ENCODE measurements around the gene SUPT3H.

The SUPT3H gene

DNA sequence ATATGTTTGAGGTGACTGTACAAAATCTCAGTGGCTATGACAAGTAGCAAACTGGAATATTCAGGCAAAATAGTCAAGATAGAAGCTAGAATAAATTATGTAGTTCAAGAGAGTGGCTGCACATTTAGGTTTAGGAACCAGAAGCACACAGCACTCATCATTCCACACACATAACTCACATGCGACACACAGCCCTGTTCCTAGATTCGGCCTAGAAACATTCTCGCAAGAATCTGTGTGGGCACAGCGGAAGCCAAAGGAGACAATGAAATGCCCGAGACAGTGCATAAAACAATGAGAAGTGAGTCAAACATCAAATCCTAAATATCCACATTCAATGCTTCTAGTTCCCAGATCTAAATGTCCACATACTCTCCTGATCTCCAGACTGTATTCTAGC, 9.5 kb upstream of the SUPT3H start:
- no peak for DNase-seq

DNA sequence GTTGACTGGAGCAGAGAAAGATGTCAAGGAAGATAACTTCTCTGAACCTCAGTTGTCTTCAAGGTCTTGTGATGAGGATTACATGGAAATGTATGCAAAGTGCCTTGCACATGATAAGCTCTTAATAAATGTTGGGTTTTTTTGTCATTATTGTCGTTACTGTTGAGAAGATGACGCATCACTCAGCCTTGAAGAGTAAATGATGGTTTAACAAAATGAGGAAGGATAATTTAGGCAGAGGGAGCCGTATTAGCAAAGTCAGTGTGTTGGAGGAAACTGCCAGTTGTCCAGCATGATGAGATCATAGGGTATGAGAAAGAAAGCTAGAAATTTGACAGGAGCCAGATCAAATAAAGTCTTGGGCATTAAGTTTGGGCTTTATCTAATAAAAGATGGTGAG, 8.8 kb upstream of the SUPT3H start:
- DNase-seq: no peak

DNA sequence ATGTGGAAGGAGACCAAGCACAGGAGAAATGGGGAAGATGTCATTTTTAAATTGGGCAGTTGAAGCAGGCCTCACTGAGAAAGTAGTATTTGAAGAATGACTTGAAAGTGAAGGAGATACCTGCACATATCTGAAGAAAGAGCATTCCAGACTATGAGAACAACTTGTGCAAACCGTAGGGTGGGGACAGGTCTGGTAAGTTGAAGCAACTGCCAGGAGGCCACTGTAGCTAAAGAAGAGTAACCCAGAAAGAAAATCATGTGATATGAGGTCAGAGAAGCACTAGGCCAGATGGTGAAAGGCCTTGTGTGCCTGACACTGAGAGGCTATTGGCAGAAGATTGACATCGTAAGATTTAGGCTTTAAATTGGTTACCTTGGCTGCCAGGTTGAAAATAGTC, 4.7 kb upstream of the SUPT3H start:
- DNase-seq: no peak

DNA sequence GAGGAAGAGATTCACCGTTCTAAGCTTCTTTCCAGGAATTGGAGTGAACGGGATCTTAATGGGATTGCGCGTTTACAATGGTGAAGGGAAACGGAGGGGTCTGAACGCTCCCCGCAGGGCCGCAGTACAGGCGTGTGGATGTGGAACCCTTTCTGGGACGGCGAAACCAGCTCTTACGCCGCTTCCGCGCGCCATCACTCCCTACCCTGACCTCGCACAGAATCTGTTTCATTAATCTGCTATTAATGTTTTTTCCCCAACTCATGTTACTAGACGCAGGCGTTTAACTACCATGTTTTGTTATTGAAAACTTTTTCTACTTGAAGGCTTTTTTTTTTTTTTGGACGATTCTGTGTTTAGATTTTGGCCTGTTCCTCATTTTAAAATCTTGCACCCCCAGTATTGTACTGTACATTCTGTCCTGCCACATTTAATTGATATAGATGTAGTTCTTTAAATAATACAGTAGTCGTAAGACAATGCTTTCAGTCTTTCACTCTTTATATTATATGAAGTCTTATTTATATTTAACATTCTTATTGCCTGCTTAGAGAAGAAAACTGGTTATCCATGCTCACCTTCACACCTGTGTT, 696 bp upstream of the SUPT3H start:
- DNase-seq: no peak

DNA sequence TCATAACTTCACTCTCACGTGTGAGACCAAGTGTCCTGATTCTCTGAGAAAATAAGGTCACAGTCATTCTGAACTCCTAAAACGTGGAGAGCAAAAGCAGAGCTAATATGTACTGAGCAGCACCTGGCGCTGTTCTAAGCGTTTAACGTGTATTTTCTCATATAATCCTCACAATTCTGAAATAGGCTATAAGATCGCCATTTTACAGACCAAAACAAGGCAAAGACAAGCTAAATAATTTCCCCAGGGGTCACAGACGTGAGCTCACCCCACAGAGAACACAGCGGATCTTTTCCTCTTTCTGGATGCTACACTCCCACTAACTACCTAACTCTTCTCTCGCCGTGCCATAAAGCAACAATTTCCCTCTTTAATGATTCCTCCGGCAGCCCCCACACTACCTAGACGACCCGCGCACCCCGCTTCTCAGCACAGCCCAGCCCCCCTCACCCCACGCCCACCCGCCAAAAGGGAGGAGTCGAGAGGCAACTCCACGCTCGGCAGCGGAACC, 636 bp downstream of the SUPT3H start:
- no peak for DNase-seq

DNA sequence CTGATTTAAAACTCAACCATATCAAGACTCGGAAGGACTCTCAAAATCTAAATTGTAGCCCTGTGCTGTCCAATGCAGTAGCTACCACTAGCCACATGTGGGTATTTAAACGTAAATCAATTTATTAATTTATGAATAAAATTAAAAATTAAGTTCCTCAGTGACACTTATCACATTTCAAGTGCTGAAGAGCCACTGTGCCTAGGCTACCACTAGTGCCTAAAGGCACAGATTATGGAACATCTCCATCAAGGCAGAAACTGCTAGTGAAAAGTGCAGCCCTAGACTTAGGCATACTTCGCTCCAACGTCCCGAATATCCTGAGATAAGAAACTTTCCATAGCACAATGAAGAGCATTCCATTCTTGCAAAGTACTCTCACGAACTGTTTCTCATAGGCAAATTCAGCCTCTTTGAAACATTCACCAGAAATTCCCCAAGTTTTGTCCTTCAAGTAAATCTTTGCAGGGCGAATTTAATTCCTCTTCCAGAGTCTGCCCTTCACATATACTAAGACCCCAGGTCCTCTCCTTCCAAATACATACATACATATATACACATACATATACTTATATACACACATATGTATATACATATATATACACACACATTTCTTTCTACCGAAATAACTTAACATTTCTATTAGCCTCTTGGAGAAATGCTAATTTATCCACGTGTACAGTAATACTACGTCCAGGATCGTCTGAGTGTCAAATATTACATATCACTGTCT, 1.3 kb downstream of the SUPT3H start:
- DNase-seq: no peak

DNA sequence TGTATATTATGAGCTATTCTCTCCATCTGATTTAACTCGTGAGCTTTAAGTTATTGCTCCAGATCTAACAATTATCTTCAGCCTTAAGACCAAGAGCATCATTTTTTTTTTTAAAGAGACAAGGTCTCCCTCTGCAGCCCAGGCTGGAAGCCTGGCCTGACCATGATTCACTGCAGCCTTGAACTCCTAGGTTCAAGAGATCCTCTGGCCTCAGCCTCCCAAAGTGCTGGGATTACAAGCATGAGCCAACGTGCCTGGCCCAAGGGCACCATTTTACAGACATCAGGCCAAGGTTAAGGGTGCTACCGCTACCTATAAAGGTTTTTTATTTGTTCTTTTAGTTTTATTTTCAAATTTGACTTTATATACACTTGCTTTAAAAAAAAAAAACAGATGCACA, 2.3 kb downstream of the SUPT3H start:
- DNase-seq: no peak

DNA sequence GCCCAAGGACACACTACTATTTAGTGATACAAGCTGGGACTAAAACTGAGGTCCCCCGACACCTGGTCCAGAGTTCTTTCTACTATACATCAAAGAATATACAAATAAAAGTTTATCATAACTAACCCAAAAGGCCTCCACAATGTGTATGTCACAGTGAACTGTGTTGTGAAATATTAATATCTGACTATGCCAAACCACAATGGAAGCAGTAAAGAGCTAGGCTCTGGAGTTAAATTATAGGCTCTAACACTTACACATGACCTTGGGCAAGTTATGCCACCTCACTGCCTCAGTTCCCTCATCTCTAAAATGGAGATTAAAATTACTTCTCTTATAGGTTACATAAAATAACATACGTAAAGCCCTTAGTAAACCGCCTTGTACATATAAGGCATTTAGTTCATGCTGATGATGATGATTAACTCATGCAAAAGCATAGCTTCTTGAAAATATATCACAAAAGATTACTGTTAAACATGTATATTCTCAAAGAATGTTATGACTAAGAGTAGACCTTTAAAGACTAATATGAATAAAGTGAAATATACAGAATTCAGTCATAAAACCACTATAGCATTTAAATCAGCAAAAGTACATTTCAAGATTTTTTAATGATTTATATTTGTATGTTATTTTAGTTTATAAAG, 5.7 kb downstream of the SUPT3H start:
- DNase-seq: no peak

DNA sequence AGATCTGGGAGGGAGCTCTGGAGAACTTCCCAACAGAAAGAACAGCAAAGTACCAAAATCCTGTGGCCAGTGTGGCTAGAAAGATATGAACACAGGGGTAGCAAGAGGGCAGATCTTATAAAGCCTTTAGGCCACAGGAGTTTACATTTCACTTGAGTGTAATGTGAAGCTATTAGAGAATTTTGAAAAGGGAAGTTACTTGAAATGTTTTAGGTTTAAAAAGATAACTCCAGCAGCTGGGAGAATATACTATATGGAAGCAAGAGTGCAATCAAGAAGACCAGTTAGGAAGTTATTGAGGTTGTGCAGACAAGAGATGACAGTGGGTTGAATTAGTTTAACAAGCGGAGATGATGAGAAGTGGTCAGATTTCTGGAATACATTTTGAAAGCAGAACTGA, 7.9 kb downstream of the SUPT3H start:
- DNase-seq: no peak

DNA sequence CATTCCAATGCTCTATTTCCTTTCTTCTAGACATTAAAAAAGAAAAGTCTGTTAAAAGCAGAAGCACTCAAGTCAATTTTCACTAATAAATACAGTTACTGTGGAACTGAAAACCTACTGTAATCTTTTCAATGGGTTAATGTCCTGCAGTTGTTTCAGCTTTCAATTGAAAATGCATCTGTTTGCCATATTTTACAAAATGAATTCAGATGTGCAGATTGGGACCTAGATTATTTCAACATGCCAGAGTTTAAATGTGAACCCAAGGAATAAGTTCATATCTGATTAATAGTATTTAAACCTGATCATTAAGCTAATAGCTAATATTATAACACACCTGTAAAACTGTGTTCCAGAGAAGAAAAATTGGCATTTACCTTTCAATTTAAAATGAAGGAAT, 9.7 kb downstream of the SUPT3H start:
- DNase-seq: no peak

DNA sequence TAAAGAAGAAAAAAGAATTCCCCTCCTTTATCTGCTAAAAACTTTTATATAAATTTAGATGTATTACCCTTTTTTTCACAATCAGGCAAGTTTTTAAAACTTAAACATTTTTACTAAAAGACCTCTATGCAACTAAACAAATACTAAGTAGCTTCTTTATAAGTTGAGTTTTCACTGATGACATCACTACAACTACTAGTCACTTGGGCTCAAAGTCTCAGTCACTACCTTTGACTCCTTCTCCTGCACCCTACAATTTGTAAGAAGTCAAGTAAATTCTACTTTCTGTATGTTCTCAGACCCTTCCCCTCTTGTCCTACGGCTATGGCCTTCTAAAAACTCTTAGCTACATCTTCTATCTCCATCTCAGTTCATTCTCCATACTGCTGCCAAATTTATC, 11.2 kb downstream of the SUPT3H start:
- DNase-seq: no peak

DNA sequence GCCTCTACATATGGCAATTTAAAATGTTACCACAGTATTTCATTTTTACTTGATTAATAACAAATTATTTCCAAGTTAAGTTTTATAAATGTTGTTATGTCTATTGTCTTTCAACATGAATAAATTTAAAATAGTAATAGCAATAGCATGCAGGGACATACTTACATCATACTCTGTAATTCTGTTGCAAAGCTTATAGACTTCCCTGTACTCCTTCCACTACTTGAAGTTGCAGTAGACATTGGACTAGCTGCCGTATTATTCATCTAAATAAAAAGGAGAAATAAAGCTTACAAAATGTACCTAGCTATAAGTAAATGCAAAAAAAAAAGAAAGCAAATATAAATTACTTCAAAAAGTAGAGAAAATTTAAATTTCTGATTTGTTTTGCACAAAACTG, 12.7 kb downstream of the SUPT3H start:
- DNase-seq: no peak

DNA sequence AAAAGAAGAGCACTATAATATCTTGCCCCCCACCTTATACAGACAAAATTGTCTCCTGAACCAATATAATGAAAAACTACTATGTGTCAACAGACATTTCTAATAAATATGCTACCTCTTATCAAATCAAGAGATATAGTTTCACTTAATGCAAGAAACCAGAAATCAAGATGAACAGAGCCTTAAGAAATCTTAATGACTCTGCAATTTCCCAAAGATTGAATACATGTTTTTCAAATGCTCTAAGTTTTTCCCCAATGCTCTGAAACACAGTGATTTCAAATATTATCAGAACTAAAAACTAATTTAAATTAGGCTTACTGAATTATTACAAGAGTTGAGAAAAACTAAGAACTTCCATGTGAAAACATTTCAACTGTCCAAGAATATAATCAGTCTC, 13.3 kb downstream of the SUPT3H start:
- DNase-seq: no peak

DNA sequence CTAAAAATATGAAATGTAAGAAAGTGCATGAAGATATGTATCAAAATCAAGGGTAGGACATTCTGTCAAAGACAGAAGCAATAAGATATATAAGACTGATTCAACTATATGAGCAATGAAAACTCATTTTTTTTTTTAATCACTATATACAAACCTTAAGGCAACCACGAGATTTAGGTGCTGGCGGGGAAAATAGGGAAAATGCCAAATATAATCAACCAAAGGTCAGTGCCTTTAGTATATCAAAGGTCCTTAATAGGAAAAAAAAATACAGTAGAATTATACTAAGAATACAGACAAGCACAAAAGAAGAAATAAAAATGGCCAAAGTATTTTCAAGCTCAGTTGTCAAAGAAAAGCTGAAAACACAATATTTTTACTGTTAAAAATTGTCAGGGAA, 24.1 kb downstream of the SUPT3H start:
- no peak for DNase-seq

DNA sequence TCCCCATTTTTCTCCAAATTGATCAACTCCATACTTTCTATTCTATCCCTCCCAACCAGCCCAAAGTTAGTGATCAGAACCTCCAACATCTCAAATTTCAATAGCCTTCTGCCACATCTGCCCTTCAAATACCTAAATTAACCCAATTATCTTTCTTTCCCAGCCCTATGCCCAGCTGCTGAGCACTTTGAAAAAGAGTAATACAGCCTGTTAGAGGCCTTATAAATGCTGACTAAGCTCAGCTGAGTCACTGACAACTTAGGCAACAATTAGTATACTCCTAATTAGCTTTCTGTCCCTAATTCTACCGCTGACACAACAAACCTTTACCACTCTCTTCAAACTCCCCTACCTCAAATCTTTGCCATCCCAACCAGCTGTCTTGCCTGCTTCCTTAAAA, 26.1 kb downstream of the SUPT3H start:
- no peak for DNase-seq

DNA sequence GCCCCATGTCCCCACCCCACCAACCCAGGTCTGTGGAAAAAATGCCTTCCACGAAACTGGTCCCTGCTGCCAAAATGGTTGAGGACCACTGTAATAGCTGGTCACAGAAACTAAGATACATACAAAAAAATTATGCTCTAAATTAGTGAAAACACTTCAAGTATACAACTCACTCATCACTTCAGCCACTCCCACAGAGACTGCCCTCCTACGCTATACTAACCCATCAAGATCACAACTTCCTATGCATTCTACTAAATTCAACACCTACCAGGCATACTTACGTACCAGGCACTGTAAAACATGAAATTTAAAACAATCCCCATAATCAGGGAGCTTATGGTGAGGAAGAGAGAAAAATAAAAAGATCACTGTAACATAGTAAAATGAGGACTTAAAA, 26.7 kb downstream of the SUPT3H start:
- DNase-seq: no peak

DNA sequence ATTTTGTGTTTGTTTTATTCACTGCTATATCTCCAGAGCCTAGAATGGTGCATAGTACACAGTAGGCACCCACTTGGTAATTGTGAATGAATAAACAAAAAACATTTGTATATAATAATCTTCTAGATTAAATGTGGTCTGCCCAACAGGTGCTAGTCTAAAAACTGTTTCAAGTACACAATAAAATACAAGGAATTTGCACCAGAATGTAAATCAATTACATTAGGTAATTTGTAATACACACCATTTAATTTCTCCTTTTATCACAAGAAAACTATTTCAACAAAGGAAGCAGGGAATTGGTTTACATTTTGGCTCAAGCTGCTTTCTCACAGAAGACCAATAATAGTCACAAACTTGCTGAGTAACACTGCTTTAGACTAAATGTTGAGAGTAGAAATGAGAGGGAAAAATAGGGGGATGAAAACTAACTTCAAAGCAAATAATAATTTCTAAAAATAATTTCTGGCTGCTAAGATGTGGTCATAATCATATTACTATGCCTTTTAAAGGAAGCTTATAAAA, 27.5 kb downstream of the SUPT3H start:
- no peak for DNase-seq

DNA sequence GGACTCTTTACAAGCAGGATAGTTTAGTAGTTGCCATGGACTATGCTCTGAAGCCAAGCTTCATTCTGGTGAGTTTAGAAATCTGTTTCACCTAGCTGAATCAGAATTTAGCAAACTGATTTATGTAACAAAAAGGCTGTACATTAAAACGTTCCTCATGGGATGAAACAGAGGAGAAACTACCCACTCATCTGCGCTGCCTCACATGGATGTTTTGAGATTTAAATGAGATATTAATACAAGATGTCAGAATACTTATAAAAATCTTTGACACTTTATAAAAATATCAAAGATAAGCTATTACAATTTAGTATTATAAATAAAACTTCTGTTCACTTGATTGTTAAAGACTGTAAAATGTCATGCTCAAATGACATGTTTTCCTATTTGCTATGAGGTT, 32.8 kb downstream of the SUPT3H start:
- DNase-seq: no peak

DNA sequence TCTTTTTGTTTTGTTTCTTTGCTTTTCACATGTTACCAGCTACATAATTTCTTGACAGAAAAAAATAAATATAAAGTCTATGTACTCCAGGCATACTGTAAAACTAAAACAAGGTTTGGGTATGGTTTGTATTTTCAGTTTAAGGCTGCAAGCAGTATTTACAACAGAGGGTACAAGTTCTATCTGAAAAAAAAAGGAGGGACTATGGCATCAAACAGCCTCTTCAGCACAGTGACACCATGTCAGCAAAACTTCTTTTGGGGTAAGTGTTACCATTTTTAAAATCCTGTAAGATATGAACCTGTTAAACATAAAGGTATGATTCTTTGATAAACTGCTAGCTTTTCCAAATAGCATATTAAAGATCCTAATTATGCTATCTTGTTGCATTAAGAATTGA, 49.2 kb downstream of the SUPT3H start:
- DNase-seq: no peak

DNA sequence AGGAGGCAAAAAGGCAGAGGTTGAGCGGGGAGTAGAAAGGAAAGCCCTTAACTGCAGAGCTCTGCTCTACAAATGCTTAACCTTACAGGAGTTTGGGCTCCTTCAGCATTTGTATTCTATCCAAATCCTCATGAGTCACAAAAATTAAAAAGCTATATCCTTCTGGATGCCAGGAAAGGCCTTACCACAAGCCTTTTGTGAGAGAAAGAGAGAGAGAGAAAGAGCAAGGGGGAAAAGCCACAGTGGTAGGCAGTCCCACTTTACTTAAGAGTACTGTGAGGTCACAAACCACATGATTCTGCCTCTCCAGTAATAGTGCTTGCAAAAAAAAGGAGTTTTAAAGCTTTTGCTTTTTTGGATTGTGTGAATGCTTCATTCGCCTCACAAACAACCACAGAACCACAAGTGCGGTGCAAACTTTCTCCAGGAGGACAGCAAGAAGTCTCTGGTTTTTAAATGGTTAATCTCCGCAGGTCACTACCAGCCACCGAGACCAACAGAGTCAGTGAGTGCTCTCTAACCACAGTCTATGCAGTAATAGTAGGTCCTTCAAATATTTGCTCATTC, 49.7 kb downstream of the SUPT3H start, which contains the start of gene RUNX2:
TSS of gene RUNX2 (plus strand) at position 375 of the 567 bp plus-strand sequence. CDS start 397 bp downstream, outside the sequence.
- DNase-seq: peak; percentile 42

DNA sequence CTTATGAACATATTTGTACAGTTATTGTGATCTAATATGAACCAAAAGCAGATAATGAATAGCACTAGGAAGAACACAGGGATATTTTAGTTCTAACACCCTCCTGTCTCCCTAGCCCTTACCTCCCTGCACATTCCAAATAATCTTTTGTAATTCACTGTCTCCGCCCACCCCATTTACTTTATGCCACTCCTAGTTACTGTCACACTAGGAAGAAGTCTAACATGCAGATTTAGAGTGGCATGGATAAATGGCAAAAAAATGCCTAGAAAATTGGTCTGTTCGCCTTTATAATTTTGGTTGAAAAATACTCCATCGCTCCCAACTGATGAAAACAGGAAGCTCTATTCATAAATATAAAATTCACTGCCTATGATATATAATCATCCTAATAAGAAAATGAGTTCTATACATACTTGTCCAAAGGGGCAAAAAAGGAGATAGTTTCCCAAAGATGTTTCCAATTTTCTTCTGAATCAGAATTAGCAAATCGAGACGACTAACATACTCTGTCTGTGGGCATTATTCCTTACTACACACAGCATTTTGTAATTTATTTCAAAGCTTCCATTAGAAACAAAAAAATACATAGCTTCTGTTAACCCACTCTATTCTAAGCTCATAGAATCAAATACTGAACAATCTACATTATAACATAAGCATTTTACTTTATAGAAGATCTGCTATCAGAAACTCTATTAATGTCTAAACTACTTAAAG, 50.9 kb downstream of the SUPT3H start:
- DNase-seq: peak; percentile 65

DNA sequence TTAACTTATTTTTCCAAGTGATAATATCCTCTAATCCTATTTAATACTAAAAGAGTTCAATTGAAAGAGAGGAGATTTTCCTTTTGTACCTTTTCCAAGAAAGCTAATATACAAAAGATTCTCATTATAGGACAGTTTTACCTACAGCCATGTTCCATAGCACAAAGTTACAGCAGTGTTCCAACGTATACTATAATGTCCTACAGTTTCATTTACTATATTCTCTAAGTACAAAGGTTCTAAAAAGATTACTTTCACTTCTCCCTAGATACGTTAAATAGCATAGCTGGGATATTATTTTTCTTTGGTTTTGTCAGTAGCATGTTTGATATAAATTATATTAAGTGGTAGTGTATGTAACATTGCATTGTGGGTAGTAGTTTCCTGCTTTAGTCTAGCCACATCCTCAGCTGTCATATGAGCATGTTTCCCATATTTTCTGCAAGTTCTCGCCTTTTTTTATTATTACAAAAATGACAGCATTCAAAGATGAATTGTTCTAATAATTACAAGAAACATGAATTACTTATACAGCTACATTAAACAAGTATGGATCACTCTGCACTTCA, 54.0 kb downstream of the SUPT3H start:
- no peak for DNase-seq

DNA sequence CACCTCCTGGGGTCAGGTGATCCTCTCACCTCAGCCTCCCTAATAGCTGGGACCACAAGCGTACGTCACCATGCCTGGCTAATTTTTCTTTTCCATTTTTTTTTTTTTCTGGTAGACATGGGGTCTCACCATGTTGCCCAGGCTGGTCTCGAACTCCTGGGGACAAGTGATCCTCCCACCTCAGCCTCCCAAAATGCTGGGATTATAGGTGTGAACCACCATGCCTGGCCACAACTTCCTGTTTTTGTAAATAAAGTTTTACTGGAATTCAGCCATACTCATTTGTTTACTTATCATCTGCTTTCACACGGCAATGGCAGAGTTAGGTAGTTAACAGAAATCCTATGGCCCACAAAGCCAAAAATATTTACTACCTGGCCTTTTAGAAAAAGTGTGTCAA, 57.4 kb downstream of the SUPT3H start:
- no peak for DNase-seq
